SU-DHL-6 (cell line): ENCODE data around the gene PTP4A2.

Experiments
- CTCF ChIP-seq: fragments of 200-600 bp; sonication (generic); IDR thresholded peaks from one replicate; pipeline ENCODE4 v1.5.1; 2017; ENCODE audit warnings: antibody characterized with exemption, mild to moderate bottlenecking, low read length, moderate library complexity; ENCODE audit not compliant: insufficient read depth, poor library complexity, severe bottlenecking
- EZH2phosphoT487 ChIP-seq: fragments of 200-600 bp; sonication (generic), shearing (Covaris generic); conservative IDR thresholded peaks from 2 replicates; pipeline ENCODE4 v1.6.1; 2018; ENCODE audit warnings: mild to moderate bottlenecking, antibody characterized with exemption, low read length, moderate library complexity, mixed read lengths

GRCh38 chr1:31906557-31906956 lies 31.6 kb downstream of the PTP4A2 start:
- no peak for TF ChIP-seq CTCF
- TF ChIP-seq EZH2phosphoT487, result no peak
